Lower leg skin (tissue), 4 donors: ENCODE measurements around the gene VWA5B1. TPM values are rescaled to one million over a fixed set of nuclear protein-coding genes. Genes with fewer than 3 reads are reported as not detected.

Source experiments
- DNase-seq, 2 donors: peaks; one replicate each; pipeline ENCODE4 v3.0.0-alpha.2; 2019; ENCODE audit warnings: low spot score in 2 of 2
- H3K4me3 ChIP-seq: fragments of 200-600 bp; sonication (generic); 2 replicates; pipeline ENCODE4 v1.5.1; 2017; ENCODE audit warnings: mild to moderate bottlenecking, low read depth; ENCODE audit not compliant: poor library complexity, severe bottlenecking
- POLR2A ChIP-seq, 2 donors: fragments of 450-650 bp; IDR thresholded peaks; one replicate each; pipeline ENCODE4 v1.6.1; 2016 to 2017; ENCODE audit warnings: antibody characterized with exemption in 2 of 2, mild to moderate bottlenecking in 1 of 2, moderate library complexity in 1 of 2
- WGBS, 2 donors: methylation state at CpG; one replicate each; pipeline ENCODE4 v1.1.5; 2018; 5-methylcytosine and 5-hydroxymethylcytosine counted together
- intact Hi-C: fragments of 100-400 bp; cut with DNase I; formaldehyde crosslinking; loops from one replicate; pipeline ENCODE4 v1.15.0; 2023; ENCODE audit warnings: low total_unique reads
- total RNA-seq, 4 donors: library from RNA; depleted of rRNA; stranded (reverse); fragments of >200 nt; gene quantifications; one replicate each; pipeline ENCODE4 v1.1.0, GENCODE V29; 2016
- TF ChIP-seq, protein P1 (sequence below), 3 donors: fragments of 450-650 bp; IDR thresholded peaks; one replicate each; pipeline ENCODE4 v1.5.1; 2016; ENCODE audit warnings: antibody characterized with exemption in 3 of 3, mild to moderate bottlenecking in 3 of 3, moderate library complexity in 2 of 3

The VWA5B1 gene
- total RNA-seq, 4 donors from 2014 or later = not detected

DNA sequence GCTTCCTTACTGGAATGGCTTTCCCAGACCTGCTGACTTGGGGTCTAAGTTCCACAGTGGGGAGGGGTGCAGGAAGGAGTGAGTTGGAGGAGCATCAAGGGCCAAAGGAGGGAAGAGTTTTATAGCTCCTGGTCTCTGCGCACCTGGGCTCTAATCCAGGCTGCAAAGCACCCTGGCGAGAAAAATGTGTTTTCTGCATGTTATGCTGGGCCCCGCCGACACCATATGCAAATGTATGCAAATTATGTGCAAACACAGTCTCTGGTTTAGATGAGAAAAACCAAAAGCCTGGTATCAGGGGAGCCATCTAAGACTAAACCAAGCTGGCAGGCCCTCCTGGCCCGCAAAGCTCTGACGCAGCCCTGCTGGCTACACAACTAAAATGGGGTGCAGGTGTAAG lies 95.0 kb downstream of the VWA5B1 start:
- DNase-seq = no peak
- 38 to 41% methylated on average over 6 of the region's 6 CpGs for WGBS, 2 donors
- TF ChIP-seq, protein P1, sequence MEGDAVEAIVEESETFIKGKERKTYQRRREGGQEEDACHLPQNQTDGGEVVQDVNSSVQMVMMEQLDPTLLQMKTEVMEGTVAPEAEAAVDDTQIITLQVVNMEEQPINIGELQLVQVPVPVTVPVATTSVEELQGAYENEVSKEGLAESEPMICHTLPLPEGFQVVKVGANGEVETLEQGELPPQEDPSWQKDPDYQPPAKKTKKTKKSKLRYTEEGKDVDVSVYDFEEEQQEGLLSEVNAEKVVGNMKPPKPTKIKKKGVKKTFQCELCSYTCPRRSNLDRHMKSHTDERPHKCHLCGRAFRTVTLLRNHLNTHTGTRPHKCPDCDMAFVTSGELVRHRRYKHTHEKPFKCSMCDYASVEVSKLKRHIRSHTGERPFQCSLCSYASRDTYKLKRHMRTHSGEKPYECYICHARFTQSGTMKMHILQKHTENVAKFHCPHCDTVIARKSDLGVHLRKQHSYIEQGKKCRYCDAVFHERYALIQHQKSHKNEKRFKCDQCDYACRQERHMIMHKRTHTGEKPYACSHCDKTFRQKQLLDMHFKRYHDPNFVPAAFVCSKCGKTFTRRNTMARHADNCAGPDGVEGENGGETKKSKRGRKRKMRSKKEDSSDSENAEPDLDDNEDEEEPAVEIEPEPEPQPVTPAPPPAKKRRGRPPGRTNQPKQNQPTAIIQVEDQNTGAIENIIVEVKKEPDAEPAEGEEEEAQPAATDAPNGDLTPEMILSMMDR (IDR thresholded peaks at IDR 0.05) = no peak
- no peak for TF ChIP-seq POLR2A (IDR thresholded peaks at IDR 0.05)
- intact Hi-C loops = loop anchor here (10.0 kb wide), 1 partner anchor 99 kb away; the partner anchor contains the start of gene CAMK2N1
- no peak overlapping the region for H3K4me3 ChIP-seq

DNA sequence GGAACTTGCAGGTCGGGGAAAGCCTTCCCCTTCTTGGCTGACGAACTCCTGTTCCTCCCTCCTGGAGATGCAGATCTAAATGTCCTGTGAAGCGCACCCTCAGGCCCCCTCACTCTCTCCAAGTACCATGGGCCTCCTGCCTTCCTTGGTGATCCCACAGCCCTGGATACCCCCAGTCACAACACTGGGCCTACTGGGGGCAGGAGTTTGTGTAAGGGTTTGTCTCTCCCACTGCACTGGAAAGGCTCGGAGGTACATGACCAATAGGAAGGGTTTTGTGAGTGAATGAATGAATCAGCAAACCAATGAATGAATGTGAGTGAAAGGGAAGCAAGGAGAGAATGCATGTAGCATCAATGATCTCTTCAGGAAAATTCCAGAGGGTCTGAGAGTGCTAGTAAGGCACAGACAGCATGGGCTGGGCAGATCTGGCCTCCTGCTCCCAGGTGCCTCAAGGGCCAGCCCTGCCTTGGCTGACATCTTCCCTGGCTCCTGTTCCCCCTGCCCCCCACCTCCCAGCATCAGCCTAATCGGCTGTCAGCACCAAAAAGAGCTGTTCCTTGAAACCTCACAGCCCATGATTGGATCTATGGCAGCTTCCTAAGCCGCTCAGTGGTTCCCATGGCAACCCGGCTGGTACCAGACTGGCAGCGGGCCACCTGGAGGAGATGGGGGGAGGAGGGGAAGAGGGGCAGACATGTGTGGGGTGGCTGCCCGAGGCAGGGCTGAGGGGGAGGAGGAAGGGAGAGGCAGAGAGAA lies 95.8 kb downstream of the VWA5B1 start:
- intact Hi-C loops = loop anchor here (10.0 kb wide), 1 partner anchor 98 kb away; the partner anchor contains the start of gene CAMK2N1
- 28 to 37% methylated on average over 9 of the region's 9 CpGs for WGBS, 2 donors
- no peak for DNase-seq
- H3K4me3 ChIP-seq = no peak overlapping the region
- TF ChIP-seq, protein P1 (IDR thresholded peaks at IDR 0.05) = no peak
- TF ChIP-seq POLR2A (IDR thresholded peaks at IDR 0.05) = no peak

DNA sequence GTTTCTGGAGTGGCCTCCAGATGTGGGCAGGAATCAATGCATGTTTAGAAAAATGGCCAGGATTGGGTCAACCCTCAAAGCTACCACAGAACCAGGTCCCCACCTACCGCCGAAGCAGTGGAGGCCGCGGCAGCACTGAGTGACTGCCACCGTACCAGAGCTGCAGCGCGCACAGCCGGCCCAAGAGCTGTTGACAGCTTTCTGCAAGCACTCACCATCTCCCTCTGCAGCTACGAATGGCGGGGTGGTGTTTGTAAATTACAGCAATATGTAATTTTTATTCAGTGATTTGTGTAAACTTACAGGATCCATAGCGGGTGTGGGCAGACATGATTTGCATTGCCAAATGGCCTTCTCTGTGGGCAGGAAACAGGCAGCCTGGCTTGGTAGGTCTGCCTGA lies 98.9 kb downstream of the VWA5B1 start:
- DNase-seq = no peak
- no peak for TF ChIP-seq POLR2A (IDR thresholded peaks at IDR 0.05)
- TF ChIP-seq, protein P1 (IDR thresholded peaks at IDR 0.05) = no peak
- intact Hi-C loops = loop anchor here (10.0 kb wide), 1 partner anchor 95 kb away; the partner anchor contains the start of gene CAMK2N1
- no peak overlapping the region for H3K4me3 ChIP-seq
- WGBS, 2 donors = 80 to 81% methylated on average over 11 of the region's 11 CpGs

DNA sequence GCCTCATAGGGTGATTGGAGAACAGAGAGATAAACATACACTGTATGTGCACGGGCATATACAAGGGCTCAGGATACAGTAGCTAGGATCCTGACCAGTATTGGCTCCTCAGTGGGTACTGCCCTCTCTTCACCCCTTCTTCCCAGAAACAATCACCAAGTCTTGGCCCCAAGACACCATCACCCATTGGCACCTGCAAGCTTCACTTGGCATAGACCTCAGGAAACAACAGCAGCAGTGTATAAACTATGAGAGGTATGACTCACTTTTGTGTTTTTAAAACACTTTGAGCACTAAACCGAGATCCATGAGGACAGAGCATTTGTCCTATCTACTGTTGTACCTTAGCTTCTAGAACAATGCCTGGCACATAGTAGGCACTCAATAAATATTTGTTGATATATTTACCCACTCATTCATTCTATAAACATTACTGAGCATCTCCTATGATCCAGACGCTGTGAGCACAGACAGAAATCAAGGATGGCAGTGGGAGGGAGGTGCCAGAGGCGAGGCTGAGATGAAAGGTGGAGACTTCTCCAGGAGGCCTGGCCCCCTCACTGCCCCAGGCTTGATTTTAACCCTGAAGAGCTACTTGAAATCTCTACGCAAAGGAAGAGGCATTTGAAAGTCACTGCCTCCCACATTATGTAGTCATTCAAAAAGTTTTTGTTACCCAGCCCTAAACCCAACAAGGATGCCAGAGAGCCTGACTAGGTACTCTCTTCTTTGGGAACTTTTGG lies 100.1 kb downstream of the VWA5B1 start:
- WGBS, 2 donors = 35 to 40% methylated on average over 5 of the region's 5 CpGs
- H3K4me3 ChIP-seq = no peak overlapping the region
- intact Hi-C loops = no loop called here
- DNase-seq = no peak
- TF ChIP-seq POLR2A (IDR thresholded peaks at IDR 0.05) = no peak
- TF ChIP-seq, protein P1 (IDR thresholded peaks at IDR 0.05) = no peak

DNA sequence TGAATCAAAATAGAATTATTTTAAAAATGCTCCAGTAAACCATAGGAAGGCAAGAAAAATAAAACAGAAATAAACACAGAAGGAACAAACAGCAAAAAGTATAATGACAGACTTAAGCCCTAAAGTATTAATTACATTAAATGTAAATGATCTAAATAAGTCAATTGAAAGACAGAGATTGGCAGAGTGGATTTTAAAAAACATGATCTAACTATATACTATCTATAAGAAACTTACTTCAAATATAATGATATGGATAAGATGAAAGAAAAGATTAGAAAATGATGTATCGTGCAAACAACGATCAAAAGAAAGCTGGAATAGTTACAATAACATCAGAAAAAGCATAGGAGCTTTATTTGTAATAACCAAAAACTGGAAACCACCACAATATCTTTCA lies 104.6 kb downstream of the VWA5B1 start:
- no peak for DNase-seq
- WGBS, 2 donors = 87% methylated on average over 2 of the region's 2 CpGs
- H3K4me3 ChIP-seq = no peak overlapping the region
- no peak for TF ChIP-seq POLR2A (IDR thresholded peaks at IDR 0.05)
- TF ChIP-seq, protein P1 (IDR thresholded peaks at IDR 0.05) = no peak
- intact Hi-C loops = no loop called here
